Omental fat pad (tissue), 4 donors: Measurements from ENCODE around the gene ZNF761. TPM values are rescaled to one million over a fixed set of nuclear protein-coding genes. Genes with fewer than 3 reads are reported as not detected.
"Not testable (repeated sequence)": the region's sequence is repeated elsewhere in the genome, so short reads cannot be mapped to it uniquely, and the experiment has no call there.

Source experiments
- ATAC-seq: fragments of 150-250 bp; one replicate; pipeline ENCODE4 v1.9.1; 2016; ENCODE audit warnings: mild to moderate bottlenecking, moderate library complexity; ENCODE audit not compliant: low FRiP score
- DNase-seq: peaks from one replicate; pipeline ENCODE4 v3.0.0-alpha.2; 2019; ENCODE audit warnings: low spot score
- total RNA-seq, 4 donors: library from RNA; depleted of rRNA; stranded (reverse); fragments of >200 nt; gene quantifications; one replicate each; pipeline ENCODE4 v1.1.0, GENCODE V29; 2016
- TF ChIP-seq, protein P1 (sequence below), 3 donors: fragments of 450-650 bp; IDR thresholded peaks; one replicate each; pipeline ENCODE4 v1.5.1; 2016 to 2017; ENCODE audit warnings: antibody characterized with exemption in 3 of 3, mild to moderate bottlenecking in 3 of 3, moderate library complexity in 2 of 3

Gene ZNF761
- total RNA-seq, 4 donors from 2014 or later: 10.4 to 16.8 (median 14.2) TPM

DNA sequence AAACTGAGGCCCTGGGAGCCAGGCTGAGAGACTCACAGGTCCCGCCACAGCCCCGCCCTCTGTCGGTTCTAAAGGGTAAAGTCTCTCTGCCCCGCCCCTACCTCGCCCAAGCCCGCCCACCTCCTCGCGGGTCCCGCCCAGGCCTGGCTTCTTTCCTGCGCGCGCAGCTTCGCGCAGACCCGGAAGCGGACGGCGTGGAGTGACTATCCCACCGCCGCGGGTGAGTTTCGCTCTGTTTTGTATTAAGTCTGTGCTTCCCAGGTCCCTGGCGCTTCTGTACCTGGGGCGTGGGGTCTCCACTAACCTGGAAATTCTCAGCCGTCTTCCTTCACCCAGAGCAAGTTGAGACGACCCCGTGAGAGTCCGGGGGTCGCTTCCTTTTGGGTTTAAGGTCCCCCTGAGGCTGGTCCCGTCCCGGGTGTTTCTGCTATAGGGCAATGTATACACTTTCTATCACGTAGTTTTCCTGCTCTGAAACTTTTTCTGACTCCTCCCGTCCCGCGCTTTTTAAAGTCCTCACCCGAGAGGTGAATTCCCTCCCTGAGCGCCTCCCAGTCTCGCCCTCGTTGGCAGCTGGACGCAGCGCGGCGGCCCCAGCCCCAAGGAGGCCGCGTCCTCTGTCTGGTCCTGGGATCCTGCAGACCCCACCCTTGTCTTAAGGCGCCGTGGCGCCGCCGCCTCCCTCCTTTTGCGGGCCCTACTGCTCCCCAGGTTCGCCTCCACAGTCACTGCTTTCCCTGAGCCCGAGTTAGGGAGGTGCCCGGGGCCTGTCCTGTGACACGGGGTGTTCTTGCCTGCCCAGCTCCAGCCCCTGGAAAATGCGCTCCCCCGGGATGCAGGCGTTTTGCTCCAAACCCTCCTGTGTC is 36.6 kb upstream of the ZNF761 start, which contains the start of gene ZNF765:
Gene ZNF765, plus strand, starts transcription at position 176 of the 866 bp plus-strand sequence. CDS start 2,867 bp downstream, outside the sequence.
- TF ChIP-seq, protein P1, sequence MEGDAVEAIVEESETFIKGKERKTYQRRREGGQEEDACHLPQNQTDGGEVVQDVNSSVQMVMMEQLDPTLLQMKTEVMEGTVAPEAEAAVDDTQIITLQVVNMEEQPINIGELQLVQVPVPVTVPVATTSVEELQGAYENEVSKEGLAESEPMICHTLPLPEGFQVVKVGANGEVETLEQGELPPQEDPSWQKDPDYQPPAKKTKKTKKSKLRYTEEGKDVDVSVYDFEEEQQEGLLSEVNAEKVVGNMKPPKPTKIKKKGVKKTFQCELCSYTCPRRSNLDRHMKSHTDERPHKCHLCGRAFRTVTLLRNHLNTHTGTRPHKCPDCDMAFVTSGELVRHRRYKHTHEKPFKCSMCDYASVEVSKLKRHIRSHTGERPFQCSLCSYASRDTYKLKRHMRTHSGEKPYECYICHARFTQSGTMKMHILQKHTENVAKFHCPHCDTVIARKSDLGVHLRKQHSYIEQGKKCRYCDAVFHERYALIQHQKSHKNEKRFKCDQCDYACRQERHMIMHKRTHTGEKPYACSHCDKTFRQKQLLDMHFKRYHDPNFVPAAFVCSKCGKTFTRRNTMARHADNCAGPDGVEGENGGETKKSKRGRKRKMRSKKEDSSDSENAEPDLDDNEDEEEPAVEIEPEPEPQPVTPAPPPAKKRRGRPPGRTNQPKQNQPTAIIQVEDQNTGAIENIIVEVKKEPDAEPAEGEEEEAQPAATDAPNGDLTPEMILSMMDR (IDR thresholded peaks at IDR 0.05): no peak
- DNase-seq: peak; percentile 93
- peak; percentile 99 for ATAC-seq

DNA sequence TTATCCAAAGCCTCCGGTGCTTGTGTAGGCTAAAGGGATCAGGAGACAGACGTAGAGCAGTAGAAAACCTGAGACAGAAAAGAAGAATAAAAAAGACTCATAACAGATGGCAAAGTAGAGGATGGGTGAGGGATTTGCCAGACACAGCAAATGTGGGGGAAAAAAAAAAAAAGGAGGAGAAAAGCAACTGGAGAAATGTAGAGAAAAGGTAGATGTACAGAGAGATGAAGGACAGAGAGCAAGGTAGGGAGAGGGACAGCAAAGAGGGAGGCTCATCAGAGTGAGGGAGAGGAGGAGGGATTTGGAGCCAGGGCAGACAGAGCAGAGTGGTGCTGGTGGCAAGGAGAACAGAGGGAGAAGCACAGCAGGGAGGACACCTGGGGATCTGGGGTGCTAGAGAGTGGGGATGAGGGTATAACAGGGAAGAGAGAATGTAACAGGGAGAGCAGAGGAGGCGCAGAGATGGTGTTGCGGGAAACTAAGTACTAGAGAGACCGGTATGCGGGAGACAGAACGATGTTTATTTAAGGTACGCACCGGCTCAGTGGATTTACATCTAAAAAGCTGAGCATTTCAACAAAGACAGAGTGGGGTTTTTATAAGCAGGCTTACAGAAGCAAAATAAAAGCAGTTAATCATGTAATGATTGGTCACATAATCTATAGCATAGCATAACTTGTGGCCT is 35.8 kb upstream of the ZNF761 start:
- ATAC-seq, DNase-seq: not testable (repeated sequence)

DNA sequence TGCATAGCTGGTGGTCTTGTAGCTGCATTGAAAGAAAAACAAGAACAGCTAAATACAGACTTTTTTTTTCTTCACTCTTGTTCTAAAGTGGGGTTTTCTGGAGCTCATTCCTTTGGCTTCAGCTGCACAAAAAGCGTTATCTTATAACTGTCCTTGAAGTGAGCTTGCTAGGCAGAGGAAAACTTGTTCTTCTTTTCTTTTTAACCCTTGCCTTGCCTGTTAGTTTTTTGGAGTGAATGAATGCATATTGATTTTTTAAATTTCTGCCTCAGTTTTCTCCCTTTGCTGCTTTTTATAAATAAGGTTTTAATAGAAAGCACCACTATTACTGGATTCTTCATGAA is 35.3 kb upstream of the ZNF761 start:
- no peak for DNase-seq
- no peak for ATAC-seq
- TF ChIP-seq, protein P1 (IDR thresholded peaks at IDR 0.05): no peak

DNA sequence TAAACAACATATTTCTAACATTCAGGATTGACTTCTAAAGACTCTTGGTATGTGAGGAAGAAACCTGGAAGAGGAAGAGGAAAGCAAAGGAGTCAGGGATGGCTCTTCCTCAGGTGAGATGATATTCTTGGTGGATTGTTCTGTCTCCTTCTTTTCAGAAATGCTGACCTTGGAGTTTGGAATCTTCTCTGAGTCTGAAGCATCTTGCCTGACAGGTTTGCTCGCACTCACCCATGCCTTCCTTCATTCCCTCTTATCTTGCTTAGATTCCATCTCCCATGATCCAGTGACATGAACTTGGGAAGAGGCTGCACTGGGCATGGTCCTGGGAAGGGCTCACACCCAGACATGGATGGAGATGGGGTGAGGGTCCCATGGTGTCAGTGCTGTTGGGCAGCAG is 33.9 kb upstream of the ZNF761 start:
- DNase-seq, ATAC-seq: not testable (repeated sequence)

DNA sequence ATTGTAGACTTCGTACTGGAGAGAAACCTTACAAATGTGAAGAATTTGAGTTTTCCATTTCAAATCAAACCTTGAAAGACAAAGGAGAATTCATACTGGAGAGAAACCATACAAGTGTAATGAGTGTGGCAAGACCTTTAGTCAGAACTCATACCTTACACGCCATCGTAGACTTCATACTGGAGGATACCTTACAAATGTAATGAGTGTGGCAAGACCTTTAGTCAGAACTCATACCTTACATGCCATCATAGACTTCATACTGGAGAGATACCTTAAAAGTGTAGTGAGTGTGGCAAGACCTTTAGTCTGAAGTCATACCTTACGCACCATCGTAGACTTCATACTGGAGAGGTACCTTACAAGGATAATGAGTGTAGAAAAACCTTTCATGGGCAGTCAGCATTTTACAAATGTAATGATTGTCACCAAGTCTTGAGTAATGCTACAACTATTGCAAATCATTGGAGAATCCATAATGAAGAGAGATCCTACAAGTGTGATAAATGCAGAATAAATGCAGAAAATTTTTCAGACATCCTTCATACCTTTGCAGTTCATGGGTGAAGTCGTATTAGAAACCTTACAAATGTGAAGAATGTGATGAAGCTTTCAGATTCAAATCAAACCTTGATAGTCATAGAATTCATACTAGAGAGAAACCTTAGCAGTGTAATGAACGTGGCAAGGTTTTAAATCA is 22.1 kb upstream of the ZNF761 start:
- ATAC-seq (no peak), DNase-seq (no peak)
- TF ChIP-seq, protein P1 (IDR thresholded peaks at IDR 0.05): no peak

DNA sequence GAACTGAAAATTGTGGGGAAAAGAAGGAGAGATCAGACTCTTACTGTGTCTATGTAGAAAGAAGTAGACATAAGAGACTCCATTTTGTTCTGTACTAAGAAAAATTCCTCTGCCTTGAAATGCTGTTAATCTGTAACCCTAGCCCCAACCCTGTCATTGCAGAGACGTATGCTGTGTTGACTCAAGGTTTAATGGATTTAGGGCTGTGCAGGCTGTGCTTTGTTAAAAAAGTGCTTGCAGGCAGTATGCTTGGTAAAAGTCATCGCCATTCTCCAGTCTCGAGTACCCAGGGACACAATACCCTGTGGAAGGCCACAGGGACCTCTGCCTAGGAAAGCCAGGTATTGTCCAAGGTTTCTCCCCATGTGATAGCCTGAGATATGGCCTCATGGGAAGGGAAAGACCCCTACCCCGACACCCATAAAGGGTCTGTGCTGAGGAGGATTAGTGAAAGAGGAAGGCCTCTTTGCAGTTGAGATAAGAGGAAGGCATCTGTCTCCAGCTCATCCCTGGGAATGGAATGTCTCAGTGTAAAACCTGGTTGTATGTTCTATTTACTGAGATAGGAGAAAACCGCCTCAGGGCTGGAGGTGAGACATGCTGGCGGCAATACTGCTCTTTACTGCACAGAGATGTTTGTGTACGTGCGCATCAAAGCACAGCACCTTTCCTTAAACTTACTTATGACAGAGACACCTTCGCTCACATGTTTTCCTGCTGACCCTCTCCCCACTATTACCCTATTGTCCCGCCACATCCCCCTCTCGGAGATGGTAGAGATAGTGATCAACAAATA is 11.1 kb upstream of the ZNF761 start:
- DNase-seq, ATAC-seq: not testable (repeated sequence)

DNA sequence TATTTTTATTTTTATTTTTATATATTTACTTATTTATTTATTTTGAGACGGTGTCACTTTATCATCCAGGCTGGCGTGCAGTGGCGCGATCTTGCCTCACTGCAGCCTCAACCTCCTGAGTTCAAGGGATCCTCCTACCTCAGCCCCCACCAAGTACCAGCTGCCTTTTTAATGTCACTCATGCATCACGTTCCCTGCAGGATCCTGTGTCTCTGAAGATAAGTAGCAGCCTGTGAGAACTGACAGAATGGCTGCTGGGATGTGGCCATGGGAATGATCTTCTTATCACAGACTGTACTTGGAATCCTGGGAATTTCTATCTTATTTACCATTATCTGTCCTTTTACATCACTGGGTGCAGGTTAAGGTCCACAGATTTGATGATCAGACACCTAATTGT is 9.2 kb upstream of the ZNF761 start:
- DNase-seq: no peak
- TF ChIP-seq, protein P1 (IDR thresholded peaks at IDR 0.05): no peak
- ATAC-seq: no peak

DNA sequence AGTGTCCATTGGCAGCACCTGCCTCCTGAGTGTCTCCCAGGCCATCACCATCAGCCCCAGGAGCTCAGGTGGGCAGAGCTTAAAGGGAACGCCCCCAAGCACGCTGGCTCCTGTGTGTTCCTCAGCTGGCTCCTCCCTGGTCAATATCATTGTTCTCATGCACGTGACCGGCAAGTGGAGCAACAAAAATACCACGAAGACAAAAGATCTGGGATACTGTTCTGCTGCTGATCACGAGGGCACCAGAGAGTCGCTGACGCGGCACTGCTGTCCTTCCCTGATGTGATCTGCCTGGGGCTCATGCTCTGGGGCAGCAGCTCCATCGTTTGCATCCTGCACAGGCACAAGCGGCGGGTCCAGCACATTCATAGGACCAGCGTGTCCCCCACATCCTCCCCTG is 8.7 kb upstream of the ZNF761 start:
- not testable (repeated sequence) for ATAC-seq, DNase-seq

DNA sequence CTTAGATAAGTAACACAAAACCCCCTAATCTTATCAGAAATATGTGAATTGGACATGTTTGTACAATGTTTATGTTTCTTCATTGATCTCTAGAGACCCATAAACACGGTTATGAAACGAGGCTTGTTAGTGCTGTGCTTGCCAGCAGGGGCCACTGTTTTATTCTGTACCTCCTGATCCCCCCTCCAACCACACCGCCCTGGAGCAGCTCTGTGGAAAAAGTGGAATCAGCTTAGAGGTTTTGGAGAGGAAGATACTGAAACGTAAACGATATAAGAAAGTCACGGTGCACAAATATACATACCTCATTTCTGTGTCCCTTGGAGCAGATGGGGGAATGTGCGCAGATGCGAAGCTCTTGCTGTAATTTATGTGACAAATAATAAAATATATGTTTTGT is 8.1 kb upstream of the ZNF761 start:
- not testable (repeated sequence) for ATAC-seq, DNase-seq
